HG03442 (cell line): ENCODE measurements around the gene FREM2.

Experiments used
- ATAC-seq: cut with Tn5 transposase; IDR thresholded peaks from one replicate; pipeline ENCODE4 v1.9.1; 2021; ENCODE audit warnings: mild to moderate bottlenecking, moderate library complexity; ENCODE audit not compliant: unreplicated experiment

The FREM2 gene

GRCh38 chr13:38880397-38880796, 193.5 kb downstream of the FREM2 start:
- ATAC-seq = no peak

- no peak for ATAC-seq
Observed at GRCh38 chr13:38883783-38884182, 196.9 kb downstream of the FREM2 start.

GRCh38 chr13:38888309-38888708, 201.4 kb downstream of the FREM2 start:
- ATAC-seq = peak; percentile 73

- ATAC-seq = no peak
Observed at GRCh38 chr13:38895075-38895474, 208.2 kb downstream of the FREM2 start.

- ATAC-seq = no peak
Observed at GRCh38 chr13:38897521-38897920, 210.6 kb downstream of the FREM2 start.

- no peak for ATAC-seq
Observed at GRCh38 chr13:38898481-38898880, 211.6 kb downstream of the FREM2 start.

- no peak for ATAC-seq
Observed at GRCh38 chr13:38899571-38899970, 212.7 kb downstream of the FREM2 start.

- no peak for ATAC-seq
Observed at GRCh38 chr13:38900188-38900587, 213.3 kb downstream of the FREM2 start.

- no peak for ATAC-seq
Observed at GRCh38 chr13:38902551-38902950, 215.7 kb downstream of the FREM2 start.

- no peak for ATAC-seq
Observed at GRCh38 chr13:38905081-38905480, 218.2 kb downstream of the FREM2 start.

GRCh38 chr13:38905861-38906260, 219.0 kb downstream of the FREM2 start:
- no peak for ATAC-seq

GRCh38 chr13:38908574-38908973, 221.7 kb downstream of the FREM2 start:
- ATAC-seq = no peak

- ATAC-seq = no peak
Observed at GRCh38 chr13:38914070-38914469, 227.2 kb downstream of the FREM2 start.

GRCh38 chr13:38921081-38921480, 234.2 kb downstream of the FREM2 start:
- no peak for ATAC-seq

GRCh38 chr13:38922170-38922569, 235.3 kb downstream of the FREM2 start:
- ATAC-seq = no peak

- no peak for ATAC-seq
Observed at GRCh38 chr13:38933786-38934185, 246.9 kb downstream of the FREM2 start.
